HG03066 (cell line): ENCODE results near the gene TPSB2.
"Not testable (repeated sequence)": the region's sequence is repeated elsewhere in the genome, so short reads cannot be mapped to it uniquely, and the experiment has no call there.

ENCODE experiments used
- ATAC-seq: cut with Tn5 transposase; IDR thresholded peaks from one replicate; pipeline ENCODE4 v1.9.1; 2021; ENCODE audit warnings: low read depth; ENCODE audit not compliant: unreplicated experiment

TPSB2 gene

DNA sequence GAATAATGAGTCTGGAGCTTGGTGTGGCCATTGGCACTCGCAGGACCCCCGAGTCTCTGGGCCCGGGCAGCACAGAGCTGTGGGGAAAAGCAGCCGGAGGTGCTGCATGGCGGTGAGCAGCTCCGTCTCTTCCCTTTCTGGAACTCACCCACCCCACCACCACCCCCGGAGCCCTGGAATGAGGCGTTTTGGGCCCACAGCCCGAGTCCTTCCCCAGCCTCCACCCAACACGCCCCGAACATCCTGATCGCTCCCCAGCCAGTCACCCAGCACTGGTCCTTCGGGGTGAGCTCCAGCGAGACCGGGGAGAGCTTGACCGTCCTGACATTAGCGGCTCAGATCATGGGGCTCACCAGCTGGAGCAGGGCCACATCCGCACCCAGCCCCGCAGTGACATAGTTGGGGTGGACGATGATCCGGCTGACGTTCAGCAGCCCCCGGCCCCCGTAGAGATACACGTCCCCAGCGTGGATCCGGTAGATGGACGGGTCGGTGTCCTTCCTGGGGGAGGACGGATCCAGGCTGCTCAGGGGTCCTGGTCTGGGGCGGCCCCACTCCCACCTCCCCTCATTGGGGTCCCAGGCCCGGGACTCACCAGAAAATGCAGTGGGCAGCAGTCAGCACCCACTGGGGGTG lies 32.3 kb upstream of the TPSB2 start:
- no peak for ATAC-seq

GRCh38 chr16:1261131-1261892 lies 31.3 kb upstream of the TPSB2 start:
- ATAC-seq = no peak

DNA sequence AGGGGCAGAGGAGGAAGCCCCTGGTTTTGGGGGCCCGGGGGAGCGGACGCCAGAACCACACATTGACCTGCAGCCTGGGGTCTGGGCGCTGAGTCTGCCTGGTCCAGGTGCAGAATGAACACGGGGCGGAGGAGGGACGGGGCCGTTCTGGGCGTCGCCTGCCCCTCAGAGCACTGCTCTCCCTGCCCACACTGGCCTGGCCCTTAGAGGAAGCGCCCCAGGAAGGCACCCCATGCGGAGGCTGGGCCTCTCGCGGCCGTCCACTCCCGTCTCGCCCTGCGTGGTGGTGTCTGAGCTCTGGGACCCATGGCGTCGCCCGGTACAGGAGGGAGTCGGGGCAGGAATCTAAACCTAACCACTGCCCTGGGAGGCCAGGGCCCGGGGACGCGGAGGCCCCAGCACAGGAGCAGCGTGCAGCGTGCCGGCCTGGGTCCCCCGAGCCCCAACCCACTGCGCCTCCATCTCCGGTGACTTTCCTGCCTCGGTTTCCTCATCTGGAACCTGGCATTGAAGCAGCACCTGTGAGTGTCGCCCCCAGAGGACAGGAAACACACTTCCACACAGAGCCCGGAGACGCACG lies 30.2 kb upstream of the TPSB2 start:
- no peak for ATAC-seq

DNA sequence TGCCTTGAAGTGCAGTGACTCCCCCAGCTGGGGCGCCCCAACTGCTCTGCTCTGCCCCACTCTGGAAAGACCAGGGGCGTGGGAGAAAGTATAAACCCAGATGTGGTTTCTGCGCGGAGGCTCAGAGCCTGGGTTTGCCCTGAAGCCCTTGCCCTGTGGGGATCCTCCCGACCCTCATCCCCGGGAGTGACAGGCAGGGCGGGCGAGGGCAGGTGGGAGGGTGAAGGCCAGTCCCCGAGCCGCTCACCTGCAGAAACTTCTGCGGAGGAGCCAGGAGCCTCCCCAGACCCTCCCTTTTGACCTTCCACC lies 29.7 kb upstream of the TPSB2 start:
- ATAC-seq = no peak

DNA sequence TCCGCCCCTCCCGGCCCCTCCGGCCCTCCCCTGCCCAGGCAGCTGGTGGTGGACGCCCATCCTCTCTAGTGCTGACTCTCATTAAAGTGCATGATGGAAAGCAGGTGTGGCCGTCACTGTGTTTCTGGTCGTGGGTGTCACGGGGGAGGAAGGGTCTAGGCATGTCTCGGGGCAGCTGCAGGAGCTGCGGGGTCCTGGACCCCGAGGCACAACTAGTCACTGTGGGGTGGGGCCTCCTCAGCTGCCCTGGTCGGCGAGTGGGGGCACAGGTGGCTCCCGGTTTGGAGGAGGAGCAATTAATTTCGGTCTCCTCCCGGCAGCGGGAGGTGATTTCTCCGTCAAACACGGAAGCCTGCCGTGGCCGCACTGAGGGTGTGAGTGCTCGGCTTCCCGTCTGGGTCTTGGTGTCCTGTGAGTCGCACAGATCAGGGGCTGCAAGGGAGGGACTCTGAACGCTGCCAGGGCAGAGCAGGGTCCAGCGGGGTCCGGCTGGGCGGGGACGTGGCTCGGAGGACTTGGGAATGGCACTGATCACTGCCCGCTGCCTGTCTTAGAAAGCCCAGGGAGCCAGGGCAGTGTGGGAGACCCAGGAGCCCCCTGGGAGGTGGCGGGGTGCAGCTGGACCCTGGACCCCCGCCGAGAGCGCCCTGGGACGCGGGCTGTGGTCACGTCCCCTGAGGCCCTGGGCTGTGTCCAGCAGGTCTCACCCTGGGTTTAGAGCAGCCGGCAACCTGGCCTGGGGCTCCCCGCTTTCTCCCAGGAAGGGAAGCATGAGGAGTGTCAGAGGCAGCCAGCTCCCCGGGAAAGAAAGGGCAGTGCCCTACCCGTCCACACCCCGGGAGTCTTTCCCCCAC lies 29.1 kb upstream of the TPSB2 start:
- no peak for ATAC-seq

DNA sequence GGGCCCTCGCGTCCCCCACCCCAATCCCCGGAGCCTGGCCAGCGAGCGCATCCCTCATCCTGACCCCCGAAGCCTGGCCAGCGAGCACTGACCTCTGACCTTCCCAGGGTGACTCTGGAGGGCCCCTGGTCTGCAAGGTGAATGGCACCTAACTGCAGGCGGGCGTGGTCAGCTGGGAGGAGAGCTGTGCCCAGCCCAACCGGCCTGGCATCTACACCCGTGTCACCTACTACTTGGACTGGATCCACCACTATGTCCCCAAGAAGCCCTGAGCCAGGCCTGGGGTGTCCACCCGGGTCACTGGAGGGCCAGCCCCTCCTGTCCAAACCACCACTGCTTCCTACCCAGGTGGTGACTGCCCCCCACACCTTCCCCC lies 28.2 kb upstream of the TPSB2 start:
- no peak for ATAC-seq

DNA sequence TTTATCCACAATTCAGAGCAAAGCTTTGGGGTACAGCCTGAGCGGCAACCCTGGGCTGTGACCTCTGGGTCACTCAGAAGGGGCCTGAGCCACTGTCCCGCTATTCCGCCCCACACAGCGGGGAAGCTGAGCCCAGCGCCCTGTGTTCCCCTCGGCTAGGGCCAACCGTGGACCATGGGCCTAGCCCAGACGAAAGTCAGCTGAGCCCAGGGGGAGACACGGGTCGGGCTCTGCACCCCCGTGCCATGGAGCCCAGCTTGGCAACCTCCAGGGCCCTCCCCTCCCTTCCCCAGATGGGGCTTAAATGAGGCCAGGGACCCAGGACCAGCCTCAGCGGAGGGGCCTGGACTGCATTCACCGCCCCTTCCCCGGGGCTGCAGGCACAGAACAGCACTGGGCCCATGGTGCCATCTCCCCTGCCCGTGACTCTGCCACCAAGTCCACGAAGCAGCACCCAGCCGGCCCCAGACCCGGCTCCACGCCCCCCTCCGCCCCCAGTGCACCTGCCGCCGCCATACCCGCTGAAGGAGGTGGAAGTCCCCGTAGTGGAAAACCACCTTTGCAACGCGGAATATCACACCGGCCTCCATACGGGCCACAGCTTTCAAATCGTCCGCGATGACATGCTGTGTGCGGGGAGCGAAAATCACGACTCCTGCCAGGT lies 27.7 kb upstream of the TPSB2 start:
- ATAC-seq = no peak

- ATAC-seq = no peak
Measured at GRCh38 chr16:1256874-1257322, 26.9 kb upstream of the TPSB2 start.

DNA sequence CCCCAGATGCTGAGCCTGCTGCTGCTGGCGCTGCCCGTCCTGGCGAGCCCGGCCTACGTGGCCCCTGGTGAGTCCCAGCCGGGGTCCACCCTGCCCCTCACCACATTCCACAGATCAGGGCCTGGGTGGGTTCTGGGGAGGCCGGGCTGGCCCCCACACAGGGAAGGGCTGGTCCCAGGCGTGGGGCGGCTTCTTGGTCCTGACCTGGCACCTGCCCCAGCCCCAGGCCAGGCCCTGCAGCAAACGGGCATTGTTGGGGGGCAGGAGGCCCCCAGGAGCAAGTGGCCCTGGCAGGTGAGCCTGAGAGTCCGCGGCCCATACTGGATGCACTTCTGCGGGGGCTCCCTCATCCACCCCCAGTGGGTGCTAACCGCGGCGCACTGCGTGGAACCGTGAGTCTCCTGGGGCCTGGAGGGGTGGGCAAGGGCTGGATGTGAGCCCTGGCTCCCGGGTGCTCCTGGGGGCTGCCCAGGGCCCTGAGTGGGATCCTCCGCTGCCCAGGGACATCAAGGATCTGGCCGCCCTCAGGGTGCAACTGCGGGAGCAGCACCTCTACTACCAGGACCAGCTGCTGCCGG lies 26.4 kb upstream of the TPSB2 start:
- ATAC-seq = not testable (repeated sequence)

DNA sequence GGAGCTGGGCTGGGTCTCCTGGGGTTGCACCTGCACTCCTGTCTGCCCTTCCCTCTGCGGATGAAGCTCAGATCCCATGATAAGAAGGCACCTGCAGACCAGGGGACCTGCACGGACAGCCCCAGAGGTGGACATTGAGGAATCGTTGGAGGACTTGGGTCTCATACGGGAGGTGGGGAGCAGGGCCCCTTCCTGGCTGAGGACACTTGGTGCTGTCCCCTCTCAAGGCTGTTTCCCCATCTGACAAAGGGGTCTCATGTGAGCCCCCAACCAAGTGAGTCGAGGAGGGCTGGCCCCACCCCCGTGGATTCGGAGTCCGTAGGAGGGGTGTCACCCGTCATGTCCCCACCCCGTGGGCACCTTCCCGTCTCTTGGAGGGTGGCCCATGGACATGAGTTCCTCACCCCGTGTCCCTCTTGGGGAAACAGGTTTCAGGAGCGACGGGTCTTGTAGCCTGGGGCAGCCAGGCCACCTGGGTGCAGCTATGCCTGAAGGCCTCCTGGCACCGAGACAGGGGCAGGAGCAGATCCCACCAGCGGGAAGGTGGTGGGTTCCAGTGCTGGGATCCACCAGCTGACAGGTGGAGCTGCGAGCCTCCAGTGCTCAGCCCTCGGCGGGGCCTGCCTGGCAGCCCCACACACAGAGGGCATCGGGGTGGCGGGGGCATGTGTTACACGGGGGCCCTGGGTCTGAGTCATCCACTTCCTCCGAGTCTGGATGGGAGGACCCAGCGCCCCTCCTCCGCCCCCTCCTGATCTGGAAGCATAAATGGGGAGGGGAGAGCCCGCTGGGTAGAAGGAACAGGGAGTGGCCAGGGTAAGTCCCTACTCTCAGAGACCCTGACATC lies 25.5 kb upstream of the TPSB2 start, which contains the start of gene TPSD1:
Gene TPSD1 (plus strand): TSS at position 794 of the 847 bp plus-strand sequence. CDS start 212 bp downstream, outside the sequence.
- ATAC-seq = not testable (repeated sequence)

DNA sequence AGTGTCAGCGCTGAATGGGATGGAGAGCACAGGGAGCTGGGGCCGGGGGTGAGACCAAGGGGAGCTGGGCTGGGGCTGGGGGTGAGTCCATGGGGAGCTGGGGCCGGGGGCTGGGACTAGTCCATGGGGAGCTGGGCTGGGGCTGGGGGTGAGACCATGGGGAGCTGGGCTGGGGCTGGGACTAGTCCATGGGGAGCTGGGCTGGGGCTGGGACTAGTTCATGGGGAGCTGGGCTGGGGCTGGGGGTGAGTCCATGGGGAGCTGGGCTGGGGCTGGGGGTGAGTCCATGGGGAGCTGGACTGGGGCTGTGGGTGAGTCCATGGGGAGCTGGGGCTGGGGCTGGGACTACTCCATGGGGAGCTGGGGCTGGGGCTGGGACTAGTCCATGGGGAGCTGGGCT lies 24.8 kb upstream of the TPSB2 start:
- not testable (repeated sequence) for ATAC-seq

DNA sequence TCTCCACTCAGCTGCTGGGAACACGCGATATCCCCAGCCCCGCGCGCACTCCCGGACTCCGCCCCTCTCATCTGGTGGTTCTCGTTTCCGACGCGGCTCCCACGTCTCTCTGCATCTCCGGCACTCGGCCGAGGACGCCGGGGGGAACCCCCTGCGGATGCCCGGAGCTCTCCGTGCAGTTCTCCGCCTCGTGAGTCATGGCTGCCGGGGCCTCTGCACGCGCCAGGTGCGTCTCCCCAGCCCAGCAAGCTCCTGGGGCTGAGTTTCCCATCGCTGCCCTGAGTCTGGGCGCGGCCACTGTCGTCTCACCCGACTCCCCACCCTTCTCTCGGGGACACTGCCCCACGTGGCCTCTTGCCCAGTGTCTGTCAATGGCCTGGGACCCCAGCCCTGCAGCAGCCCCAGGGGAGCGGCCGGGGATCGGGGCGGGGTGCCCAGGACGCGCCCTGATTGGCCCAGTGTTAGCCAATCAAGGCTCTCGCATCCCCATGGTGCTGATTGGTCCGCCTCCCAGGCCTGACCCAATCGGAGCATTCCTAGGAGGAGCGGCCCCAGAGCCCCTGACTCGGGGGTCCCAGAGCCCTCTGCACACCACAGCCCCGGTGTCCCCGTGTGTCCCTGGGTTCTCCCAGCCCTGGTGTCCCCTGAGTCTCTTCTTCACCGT lies 23.8 kb upstream of the TPSB2 start:
- ATAC-seq = not testable (repeated sequence)

DNA sequence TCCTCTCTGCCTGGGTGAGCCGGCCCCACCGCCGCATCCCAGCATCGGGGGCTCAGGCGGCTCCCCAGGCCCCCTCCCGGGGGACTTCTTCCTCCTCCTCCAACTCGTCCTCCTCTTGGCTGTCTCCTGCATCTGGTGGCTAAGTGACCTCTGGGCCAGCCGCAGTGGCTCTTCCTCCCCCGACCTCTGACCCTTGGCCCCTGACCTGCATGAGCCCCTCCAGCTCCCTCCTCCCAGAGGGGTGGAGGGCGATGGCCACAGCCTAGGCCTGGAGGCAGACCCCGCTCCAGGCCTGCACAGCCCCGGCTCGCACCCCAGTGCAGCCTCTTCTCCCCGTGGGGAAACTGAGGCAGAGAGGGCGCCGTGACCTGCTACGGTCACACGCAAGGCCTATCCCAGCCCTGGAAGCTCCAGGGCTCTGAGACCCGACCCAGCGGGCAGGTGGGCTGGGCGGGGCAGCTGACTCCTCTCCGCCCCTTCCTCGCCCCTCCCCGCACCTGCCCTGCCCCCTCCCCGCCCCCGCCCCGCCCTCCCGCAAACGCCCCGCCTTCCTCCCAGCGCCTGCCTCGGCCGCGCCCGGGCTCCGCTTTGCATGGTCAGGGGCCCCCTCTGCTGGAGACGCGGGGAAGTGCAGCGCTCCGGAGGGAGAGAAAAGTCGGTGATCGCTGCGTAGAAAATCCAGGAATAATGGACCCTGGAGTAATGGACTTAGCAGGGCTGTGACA lies 19.2 kb upstream of the TPSB2 start:
- not testable (repeated sequence) for ATAC-seq

GRCh38 chr16:1247903-1248537 lies 18.0 kb upstream of the TPSB2 start:
- ATAC-seq = not testable (repeated sequence)

DNA sequence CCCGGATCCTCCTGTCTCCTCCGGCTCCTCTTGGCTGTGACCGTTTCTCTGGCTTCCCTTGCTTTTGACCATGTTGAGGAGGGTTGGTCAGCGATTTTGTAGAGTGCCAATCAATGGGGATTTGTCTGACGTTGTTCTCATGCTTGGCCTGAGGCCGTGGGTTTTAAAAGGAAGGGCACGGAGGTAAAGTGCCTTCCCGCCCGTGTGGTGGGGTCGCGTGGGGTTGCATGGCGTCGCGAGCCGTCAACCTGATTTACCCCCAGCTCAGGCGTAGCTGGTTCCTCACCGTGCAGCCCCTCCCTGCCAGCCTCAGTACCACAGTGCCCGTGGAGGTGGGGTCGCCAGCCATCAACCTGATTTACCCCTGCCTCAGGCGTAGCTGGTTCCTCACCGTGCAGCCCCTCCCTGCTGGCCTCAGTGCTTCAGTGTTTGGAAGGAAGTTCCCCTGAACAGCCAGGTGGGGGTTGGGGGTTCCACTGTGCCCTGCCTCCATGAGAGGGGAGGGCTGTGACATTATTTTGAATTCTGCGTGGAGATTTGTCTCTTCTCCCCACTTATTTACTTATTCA lies 15.6 kb upstream of the TPSB2 start:
- no peak for ATAC-seq

- no peak for ATAC-seq
Measured at GRCh38 chr16:1244881-1245280, 14.9 kb upstream of the TPSB2 start.
